Osteoblast (primary cell): ENCODE data around the gene GADD45B. TPM values are rescaled to one million over a fixed set of nuclear protein-coding genes. Genes with fewer than 3 reads are reported as not detected.

Source experiments
- DNase-seq: peaks from one replicate; pipeline ENCODE4 v3.0.0; 2011; ENCODE audit warnings: low spot score, mixed read lengths; ENCODE audit not compliant: insufficient read length; ENCODE audit errors: missing footprints
- H2AFZ ChIP-seq: 2 replicates; pipeline ENCODE4 v1.6.0; 2011; ENCODE audit warnings: mild to moderate bottlenecking, low read length
- H3K27ac ChIP-seq: 2 replicates; pipeline ENCODE4 v1.5.1; 2011; ENCODE audit warnings: mild to moderate bottlenecking, low read depth, low read length, moderate library complexity
- H3K27me3 ChIP-seq: 2 replicates; pipeline ENCODE4 v1.6.0; 2012; ENCODE audit warnings: mild to moderate bottlenecking, control low read depth, inconsistent platforms, low read length, moderate library complexity; ENCODE audit not compliant: insufficient read depth
- H3K36me3 ChIP-seq: 2 replicates; pipeline ENCODE4 v1.5.1; 2011; ENCODE audit warnings: mild to moderate bottlenecking, low read length, control low read depth, moderate library complexity; ENCODE audit not compliant: insufficient read depth
- H3K4me1 ChIP-seq: 2 replicates; pipeline ENCODE4 v1.5.1; 2011; ENCODE audit warnings: mild to moderate bottlenecking, low read length, control low read depth, moderate library complexity; ENCODE audit not compliant: insufficient read depth
- H3K4me2 ChIP-seq: 2 replicates; pipeline ENCODE4 v1.6.0; 2011; ENCODE audit warnings: mild to moderate bottlenecking, low read length; ENCODE audit not compliant: insufficient read depth
- H3K4me3 ChIP-seq: fragments of 200-600 bp; sonication (generic); 3 replicates; pipeline ENCODE4 v1.5.1; 2012; ENCODE audit warnings: mild to moderate bottlenecking, low read length, inconsistent platforms; ENCODE audit not compliant: insufficient read depth
- H3K79me2 ChIP-seq: 2 replicates; pipeline ENCODE4 v1.6.0; 2012; ENCODE audit warnings: mild to moderate bottlenecking, low read length, control low read depth, inconsistent platforms; ENCODE audit not compliant: insufficient read depth
- H3K9me3 ChIP-seq: 2 replicates; pipeline ENCODE4 v1.5.1; 2011; ENCODE audit warnings: low read depth, low read length, control low read depth
- H4K20me1 ChIP-seq: 2 replicates; pipeline ENCODE4 v1.6.0; 2012; ENCODE audit warnings: mild to moderate bottlenecking, low read length, control low read depth; ENCODE audit not compliant: insufficient read depth
- CTCF ChIP-seq: IDR thresholded peaks from 2 replicates; pipeline ENCODE4 v1.5.1; 2011; ENCODE audit warnings: mild to moderate bottlenecking, low read depth, low read length, moderate library complexity; ENCODE audit errors: extremely low read depth
- total RNA-seq: library from RNA; depleted of rRNA; stranded (reverse); fragments of >200 nt; gene quantifications from 2 replicates; pipeline ENCODE4 v1.2.3, GENCODE V29; 2012

Gene GADD45B
- total RNA-seq, 1 donor, result 46.3 TPM

- Histone ChIP-seq H3K4me1 (peaks cover 2% of the 10 kb centered on the region), H4K20me1 (peaks cover under 1% of the 10 kb centered on the region), H3K27me3 (no peaks in the 10 kb centered on the region), H2AFZ (no peak overlapping the region), H3K4me3 (no peak overlapping the region), H3K79me2 (no peaks in the 10 kb centered on the region), H3K4me2 (no peak overlapping the region), H3K36me3 (no peaks in the 10 kb centered on the region), H3K9me3 (peaks cover 7% of the 10 kb centered on the region), H3K27ac (no peak overlapping the region)
- no peak for TF ChIP-seq CTCF
- DNase-seq, result peak; percentile 41
These were observed 7.7 kb downstream of the GADD45B start for GRCh38 chr19:2483484-2484151.

DNA sequence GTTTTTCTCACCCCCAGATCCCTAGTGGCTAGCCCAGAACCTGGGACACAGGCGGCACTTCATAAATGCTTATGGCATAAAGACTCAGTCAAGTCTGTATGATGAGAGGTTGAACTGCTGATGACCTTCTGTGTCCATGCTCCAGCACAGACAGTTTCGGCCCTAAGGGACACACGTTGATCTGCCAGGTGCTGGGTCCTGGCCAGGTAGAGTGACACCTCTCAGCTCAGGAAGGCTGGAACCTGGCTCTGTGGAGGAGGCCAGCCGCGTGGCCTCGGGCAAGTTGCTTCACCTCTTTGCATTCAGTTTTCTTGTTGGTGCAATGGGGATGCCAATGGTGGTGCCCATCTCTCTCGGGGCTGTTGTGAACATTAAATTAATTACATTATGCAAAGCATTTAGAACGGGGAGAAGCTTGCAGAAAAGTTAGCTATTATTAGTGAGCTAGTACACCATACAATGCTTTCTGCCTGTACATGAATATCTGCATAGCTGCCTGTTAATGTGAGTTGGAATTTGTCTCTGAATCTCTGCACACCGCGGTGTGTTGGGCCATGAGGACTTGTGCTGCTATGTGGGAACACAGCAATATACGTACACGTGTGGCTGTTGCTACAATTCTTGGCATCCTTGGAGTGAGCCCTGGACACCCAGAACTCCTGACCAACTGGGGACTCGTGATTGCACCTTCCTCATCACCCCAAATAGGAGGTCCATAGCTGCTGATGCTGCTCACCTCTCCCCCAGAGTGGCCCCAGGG, 8.4 kb downstream of the GADD45B start:
- Histone ChIP-seq H3K79me2 (no peaks in the 10 kb centered on the region), H4K20me1 (no peaks in the 10 kb centered on the region), H3K27ac (no peak overlapping the region), H3K4me1 (peaks cover 5% of the 10 kb centered on the region), H3K36me3 (no peaks in the 10 kb centered on the region), H3K4me3 (no peak overlapping the region), H3K27me3 (no peaks in the 10 kb centered on the region), H2AFZ (no peak overlapping the region), H3K4me2 (no peak overlapping the region), H3K9me3 (peaks cover 7% of the 10 kb centered on the region)
- peak; percentile 72 for DNase-seq
- no peak for TF ChIP-seq CTCF

- Histone ChIP-seq H3K79me2 (no peaks in the 10 kb centered on the region), H3K4me2 (no peak overlapping the region), H3K9me3 (peaks cover 7% of the 10 kb centered on the region), H3K27ac (no peak overlapping the region), H3K27me3 (no peaks in the 10 kb centered on the region), H3K4me3 (no peak overlapping the region), H2AFZ (no peak overlapping the region), H3K4me1 (peaks cover 9% of the 10 kb centered on the region), H4K20me1 (no peaks in the 10 kb centered on the region), H3K36me3 (no peaks in the 10 kb centered on the region)
- TF ChIP-seq CTCF, result no peak
- DNase-seq, result peak; percentile 67
These were observed 9.5 kb downstream of the GADD45B start for GRCh38 chr19:2485428-2485827.

DNA sequence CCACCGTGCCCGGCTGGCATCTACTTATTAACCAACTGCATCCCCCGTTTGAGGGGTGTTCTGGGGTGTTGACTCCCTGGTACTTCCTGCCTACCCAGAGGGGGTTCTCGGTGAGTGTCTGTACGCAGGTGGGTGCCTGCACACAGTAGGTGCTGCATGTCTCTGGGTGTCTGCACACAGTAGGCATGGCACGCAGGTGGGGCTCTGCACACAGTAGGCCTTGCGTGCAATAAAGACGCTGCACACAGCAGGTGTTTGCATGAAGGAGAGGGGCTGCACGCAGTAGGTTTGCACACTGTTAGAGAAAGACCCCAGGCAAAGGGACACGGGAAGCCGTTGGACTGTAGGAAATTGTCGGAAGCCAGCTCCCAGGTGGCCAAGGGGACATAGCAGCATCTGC, 11.2 kb downstream of the GADD45B start:
- Histone ChIP-seq H3K79me2 (no peaks in the 10 kb centered on the region), H3K36me3 (no peaks in the 10 kb centered on the region), H3K4me2 (no peak overlapping the region), H3K27ac (no peak overlapping the region), H3K4me3 (no peak overlapping the region), H4K20me1 (no peaks in the 10 kb centered on the region), H2AFZ (no peak overlapping the region), H3K27me3 (no peaks in the 10 kb centered on the region), H3K4me1 (peaks cover 18% of the 10 kb centered on the region), H3K9me3 (peaks cover 7% of the 10 kb centered on the region)
- TF ChIP-seq CTCF, result no peak
- peak; percentile 60 for DNase-seq
